Measurements from ENCODE around the gene NFIA. TPM values are rescaled to one million over a fixed set of nuclear protein-coding genes. Genes with fewer than 3 reads are reported as not detected.
A peak's percentile ranks its signal among the peaks of the same experiment; 100 is the strongest.

Gene NFIA
- total and polyA plus RNA-seq, 2 of the 13 experiments (the other 11 are each of a cell fraction or from before 2014, with no cell fraction given), result 14.7 to 28.5 TPM

GRCh38 chr1:61081686-61082310, 563 bp upstream of the NFIA start (continued):
- TF ChIP-seq YEATS2 (CRISPR knock-in tag; IDR thresholded peaks at IDR 0.05; ENCODE audit: borderline replicate concordance) (no peak), CEBPG (CRISPR knock-in tag; IDR thresholded peaks at IDR 0.05) (no peak), ZFP91 (CRISPR knock-in tag; IDR thresholded peaks at IDR 0.05; ENCODE audit: borderline replicate concordance) (no peak; the same call in 1 of the 2 replicates), ZBTB26 (CRISPR knock-in tag; IDR thresholded peaks at IDR 0.05; ENCODE audit: borderline replicate concordance) (no peak), FUBP1 (CRISPR knock-in tag; IDR thresholded peaks at IDR 0.05; ENCODE audit: borderline replicate concordance) (no peak), PRDM4 (CRISPR knock-in tag; IDR thresholded peaks at IDR 0.05; ENCODE audit: borderline replicate concordance) (no peak), ZNF329 (CRISPR knock-in tag; IDR thresholded peaks at IDR 0.05; ENCODE audit: low read depth) (no peak), MTA1 (CRISPR knock-in tag; IDR thresholded peaks at IDR 0.05; ENCODE audit: borderline replicate concordance) (peak; percentile 29; the same call in 1 of the 2 replicates), DMTF1 (CRISPR knock-in tag; IDR thresholded peaks at IDR 0.05) (no peak), ZBTB14 (CRISPR knock-in tag; IDR thresholded peaks at IDR 0.05) (no peak), ZGPAT (CRISPR knock-in tag; IDR thresholded peaks at IDR 0.05) (no peak), MBD4 (IDR thresholded peaks at IDR 0.05; ENCODE audit: borderline replicate concordance, low read length) (no peak), MTF1 (CRISPR knock-in tag; IDR thresholded peaks at IDR 0.05) (no peak), SIX4 (CRISPR knock-in tag; IDR thresholded peaks at IDR 0.05) (no peak), HMG20B (CRISPR knock-in tag; conservative IDR thresholded peaks at IDR 0.05) (no peak), ZNF292 (CRISPR knock-in tag; IDR thresholded peaks at IDR 0.05; ENCODE audit: borderline replicate concordance, low read depth) (peak; percentile 38; the same call in 1 of the 2 replicates)
